LNCaP clone FGC (cell line): ENCODE data around the gene VPS37C.

Source experiments
- DNase-seq: peaks from one replicate; pipeline ENCODE4 v3.0.0-alpha.2; 2011; ENCODE audit warnings: low read depth
- H3K4me3 ChIP-seq: 2 replicates; pipeline ENCODE4 v1.5.1; 2011; ENCODE audit warnings: mild to moderate bottlenecking, low read depth, low read length, control low read depth
- TF ChIP-seq, protein P1 (sequence below): IDR thresholded peaks from 2 replicates; pipeline ENCODE4 v1.5.1; 2012; ENCODE audit warnings: mild to moderate bottlenecking; ENCODE audit not compliant: control insufficient read depth, insufficient read depth; ENCODE audit errors: extremely low read depth

The VPS37C gene

DNA sequence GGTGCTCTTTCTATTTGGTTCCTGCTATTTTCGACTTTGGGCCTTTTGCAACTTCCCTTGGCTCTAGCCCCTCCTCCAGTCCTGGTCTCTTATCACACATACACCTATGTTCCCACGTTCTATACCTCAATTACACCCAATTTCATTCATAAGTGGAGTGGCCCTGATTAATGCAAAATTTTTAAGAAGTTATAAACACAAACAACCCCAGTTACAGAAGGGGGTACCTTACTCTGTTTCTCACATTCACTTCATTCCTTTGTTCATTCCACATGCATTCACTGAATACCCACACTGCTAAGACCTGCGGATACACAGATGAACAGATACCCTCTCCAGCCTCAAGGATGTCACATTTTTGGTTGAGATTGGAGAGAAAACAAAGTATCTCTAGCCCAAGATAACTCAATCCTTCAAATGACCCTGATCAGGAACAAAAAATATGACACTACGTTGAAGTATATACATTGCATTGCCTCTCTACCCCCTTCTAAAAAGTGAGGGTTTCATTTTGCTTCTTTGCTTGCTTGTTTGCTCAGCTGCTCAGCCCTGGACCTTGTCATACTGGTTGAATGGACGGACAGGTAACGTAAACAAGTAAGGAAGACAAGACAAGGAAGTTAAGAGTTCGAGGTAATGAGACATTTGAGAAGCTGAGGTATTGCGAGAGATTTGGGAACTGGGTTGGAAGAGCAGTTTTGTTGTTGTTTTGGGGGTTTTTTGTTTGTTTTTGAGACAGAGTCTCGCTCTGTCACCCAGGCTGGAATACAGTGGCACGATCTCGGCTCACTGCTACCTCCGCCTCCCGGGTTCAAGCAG lies 3.6 kb upstream of the VPS37C start:
- H3K4me3 ChIP-seq: no peak overlapping the region
- TF ChIP-seq, protein P1, sequence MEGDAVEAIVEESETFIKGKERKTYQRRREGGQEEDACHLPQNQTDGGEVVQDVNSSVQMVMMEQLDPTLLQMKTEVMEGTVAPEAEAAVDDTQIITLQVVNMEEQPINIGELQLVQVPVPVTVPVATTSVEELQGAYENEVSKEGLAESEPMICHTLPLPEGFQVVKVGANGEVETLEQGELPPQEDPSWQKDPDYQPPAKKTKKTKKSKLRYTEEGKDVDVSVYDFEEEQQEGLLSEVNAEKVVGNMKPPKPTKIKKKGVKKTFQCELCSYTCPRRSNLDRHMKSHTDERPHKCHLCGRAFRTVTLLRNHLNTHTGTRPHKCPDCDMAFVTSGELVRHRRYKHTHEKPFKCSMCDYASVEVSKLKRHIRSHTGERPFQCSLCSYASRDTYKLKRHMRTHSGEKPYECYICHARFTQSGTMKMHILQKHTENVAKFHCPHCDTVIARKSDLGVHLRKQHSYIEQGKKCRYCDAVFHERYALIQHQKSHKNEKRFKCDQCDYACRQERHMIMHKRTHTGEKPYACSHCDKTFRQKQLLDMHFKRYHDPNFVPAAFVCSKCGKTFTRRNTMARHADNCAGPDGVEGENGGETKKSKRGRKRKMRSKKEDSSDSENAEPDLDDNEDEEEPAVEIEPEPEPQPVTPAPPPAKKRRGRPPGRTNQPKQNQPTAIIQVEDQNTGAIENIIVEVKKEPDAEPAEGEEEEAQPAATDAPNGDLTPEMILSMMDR: no peak
- DNase-seq: peak; percentile 82

DNA sequence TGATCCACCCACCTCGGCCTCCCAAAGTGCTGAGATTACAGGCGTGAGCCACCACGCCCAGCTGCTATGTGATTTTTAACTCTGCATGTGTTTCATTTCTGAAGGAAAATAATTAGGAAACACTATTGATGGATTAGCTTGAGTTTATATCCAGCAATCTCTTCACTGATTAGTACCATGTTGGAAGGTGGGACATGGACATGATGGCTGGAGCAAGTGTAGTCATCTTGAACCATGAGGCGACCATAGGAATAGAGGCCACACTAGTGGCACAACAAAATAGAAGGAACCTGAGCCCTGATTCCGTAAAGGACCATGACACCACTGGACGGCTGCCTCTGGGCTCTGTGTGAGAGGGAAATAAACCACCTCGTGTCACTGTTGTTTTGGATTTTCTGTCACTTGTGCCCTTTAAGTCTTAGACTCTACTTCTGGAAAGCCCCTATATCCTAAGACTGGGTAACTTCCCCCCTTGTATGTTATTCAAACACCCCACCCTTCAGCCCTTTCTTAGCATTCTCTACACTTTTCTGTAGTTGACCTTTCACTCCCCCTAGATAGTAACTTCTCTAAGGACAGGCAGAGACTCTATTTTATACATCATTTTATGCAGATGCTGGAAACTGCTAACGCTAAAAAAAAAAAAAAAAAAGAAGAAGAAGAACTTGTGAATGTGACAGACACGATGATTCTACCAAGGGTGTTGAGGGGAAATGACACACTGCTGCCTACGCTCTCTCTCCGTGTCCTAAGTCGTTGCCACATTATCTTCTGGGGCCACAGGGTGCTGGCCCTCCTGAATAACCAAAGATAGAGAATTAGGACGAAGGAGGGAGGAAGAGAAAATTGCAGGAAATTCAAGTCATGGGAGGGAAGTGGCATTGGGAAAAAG lies 2.7 kb upstream of the VPS37C start:
- no peak overlapping the region for H3K4me3 ChIP-seq
- TF ChIP-seq, protein P1: no peak
- no peak for DNase-seq

DNA sequence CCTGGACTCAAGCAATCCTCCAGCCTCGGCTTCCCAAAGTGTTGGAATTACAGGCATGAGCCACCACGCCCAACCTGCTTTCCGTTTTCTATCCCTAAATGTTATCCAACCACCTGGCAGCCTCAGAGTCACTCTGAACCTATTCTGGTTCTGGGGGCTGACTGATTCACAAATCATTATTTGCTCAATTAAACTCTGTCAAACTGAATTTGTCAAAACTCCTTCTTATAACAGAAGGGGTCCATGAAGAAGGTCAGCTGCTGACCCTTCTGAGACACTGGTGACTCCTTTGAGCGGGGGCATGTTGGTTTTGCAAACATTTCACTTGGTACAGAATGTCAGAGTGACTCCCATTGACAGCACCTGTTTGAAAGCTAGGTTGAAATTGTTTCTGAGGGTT lies 1.8 kb upstream of the VPS37C start:
- DNase-seq: no peak
- no peak overlapping the region for H3K4me3 ChIP-seq
- TF ChIP-seq, protein P1: no peak

DNA sequence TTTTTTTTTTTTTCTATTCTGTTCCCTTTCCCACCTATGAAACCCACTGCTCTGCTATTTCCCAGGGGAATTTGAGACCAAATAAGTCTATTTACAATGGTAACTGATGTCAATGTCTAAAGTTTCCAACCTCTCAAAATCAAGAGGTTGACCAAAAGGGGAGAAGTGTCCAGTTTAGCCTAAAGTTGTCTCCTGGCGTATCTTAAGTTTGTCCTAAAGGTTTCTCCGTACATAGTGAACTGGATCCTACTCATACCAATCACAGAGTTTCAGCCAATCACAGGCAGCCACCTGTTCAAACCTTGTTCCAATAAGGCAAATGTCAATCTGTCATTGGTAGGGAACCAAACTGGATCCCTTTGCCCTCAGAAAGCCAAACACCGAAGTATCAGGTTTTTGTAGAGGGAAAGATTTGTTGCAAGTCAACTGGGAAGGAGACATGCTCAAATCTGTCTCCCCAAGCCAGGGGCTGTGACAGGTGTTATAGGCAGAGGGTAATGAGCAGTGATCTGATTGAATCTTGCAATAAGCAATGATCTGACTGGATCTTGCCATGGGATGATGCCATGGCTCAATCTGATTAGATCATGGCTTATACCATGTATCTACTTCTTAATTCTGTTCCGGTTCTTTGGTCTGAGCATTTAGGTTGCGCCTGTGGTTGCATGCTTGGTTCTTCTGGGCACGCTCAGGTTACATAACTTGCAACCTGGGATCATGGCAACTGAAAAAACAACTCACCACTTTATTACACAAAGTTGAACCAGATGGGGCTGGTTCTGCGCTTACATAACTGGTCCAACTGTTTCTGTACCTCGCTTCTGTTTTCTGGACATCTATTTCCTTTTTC lies 1.1 kb upstream of the VPS37C start:
- DNase-seq: no peak
- TF ChIP-seq, protein P1: no peak

DNA sequence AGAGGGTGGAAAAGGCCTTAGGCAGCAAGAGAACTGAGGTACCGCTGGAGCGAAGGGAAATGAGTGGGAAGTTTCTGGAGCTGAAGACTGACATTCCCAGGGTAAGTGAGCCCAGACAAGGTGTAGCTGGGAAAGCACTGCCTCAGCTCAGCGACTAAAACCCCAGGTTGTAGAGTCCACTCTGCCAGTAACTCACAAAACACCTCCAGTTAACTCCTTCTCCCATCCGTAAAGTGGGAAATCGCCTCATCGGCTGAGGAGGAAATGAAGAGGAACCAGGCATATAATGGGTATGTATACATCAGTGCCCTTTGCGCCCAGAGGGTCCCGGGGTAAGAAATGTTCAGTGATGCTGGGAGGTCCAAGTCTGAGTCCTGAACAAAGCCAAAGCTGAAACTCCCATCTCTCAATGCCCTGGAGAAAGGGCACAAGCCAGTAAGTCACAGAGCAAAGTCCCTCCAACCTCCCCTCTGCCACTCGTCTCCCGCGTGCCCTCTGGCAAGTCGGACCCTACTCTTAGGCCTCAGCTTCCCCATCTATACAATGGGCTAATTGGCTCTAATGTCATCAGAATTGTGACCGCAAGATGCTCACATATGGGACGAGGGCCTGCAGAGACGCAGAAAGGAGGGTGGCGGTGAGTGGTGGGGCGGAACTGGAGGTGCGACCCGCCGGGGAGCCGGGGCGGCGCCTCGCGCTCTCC lies 588 bp downstream of the VPS37C start:
- peak overlapping the region; percentile 80 for H3K4me3 ChIP-seq
- TF ChIP-seq, protein P1: no peak
- DNase-seq: no peak

More for the DNA sequence above, 1.1 kb upstream of the VPS37C start:
- peak overlapping the region; percentile 80 for H3K4me3 ChIP-seq
